K562 (cell line): ENCODE results near the gene YLPM1.

Experiments
- CBX1 ChIP-seq: sonication (generic); IDR thresholded peaks from 2 replicates; pipeline ENCODE4 v1.6.1; 2016; ENCODE audit warnings: antibody characterized with exemption, low read depth, mild to moderate bottlenecking
- CREBBP ChIP-seq: IDR thresholded peaks from one replicate; pipeline ENCODE4 v1.6.1; 2012; ENCODE audit warnings: low read depth, mild to moderate bottlenecking, control low read depth, inconsistent platforms, low read length
- EZH2 ChIP-seq: IDR thresholded peaks from 2 replicates; pipeline ENCODE4 v1.6.1; 2012; ENCODE audit warnings: low read depth, mild to moderate bottlenecking, inconsistent platforms, low read length, borderline replicate concordance
- FOS ChIP-seq: IDR thresholded peaks from 3 replicates; pipeline ENCODE4 v1.6.1; 2011; ENCODE audit not compliant: insufficient read length; ENCODE audit errors: extremely low read depth
- KLF6 ChIP-seq: fragments of 250-450 bp; sonication (Bioruptor Pico); IDR thresholded peaks from 2 replicates; pipeline ENCODE4 v1.4.0; 2020; ENCODE audit warnings: mild to moderate bottlenecking, moderate library complexity, borderline replicate concordance
- LARP7 ChIP-seq: fragments of 450-650 bp; IDR thresholded peaks from 2 replicates; pipeline ENCODE4 v1.6.1; 2016
- NFIC ChIP-seq: fragments of 450-650 bp; IDR thresholded peaks from 2 replicates; pipeline ENCODE4 v1.6.1; 2017; ENCODE audit warnings: mild to moderate bottlenecking, inconsistent platforms
- POLR2A ChIP-seq: fragments of 450-650 bp; conservative IDR thresholded peaks from 2 replicates; pipeline ENCODE4 v1.6.1; 2016
- RFX1 ChIP-seq: fragments of 450-650 bp; IDR thresholded peaks from 2 replicates; pipeline ENCODE4 v1.6.1; 2016; ENCODE audit warnings: mild to moderate bottlenecking, moderate library complexity
- SP1 ChIP-seq: sonication (generic); formaldehyde crosslinking; IDR thresholded peaks from 2 replicates; pipeline ENCODE4 v1.8.1; 2022; ENCODE audit warnings: mild to moderate bottlenecking, missing genetic modification reagents
- TCF7L2 ChIP-seq: fragments of 150-350 bp; IDR thresholded peaks from 2 replicates; pipeline ENCODE4 v1.6.1; 2016; ENCODE audit warnings: low read depth, mild to moderate bottlenecking, low read length, moderate library complexity
- ZNF224 ChIP-seq: sonication (generic); formaldehyde crosslinking; IDR thresholded peaks from 2 replicates; pipeline ENCODE4 v1.8.0; 2022; ENCODE audit warnings: mild to moderate bottlenecking, missing genetic modification reagents
- TF ChIP-seq, protein P1 (sequence below): fragments of 450-650 bp; IDR thresholded peaks from one replicate; pipeline ENCODE4 v1.6.1; 2018; ENCODE audit warnings: mild to moderate bottlenecking, moderate library complexity; ENCODE audit not compliant: partially characterized antibody

DNA sequence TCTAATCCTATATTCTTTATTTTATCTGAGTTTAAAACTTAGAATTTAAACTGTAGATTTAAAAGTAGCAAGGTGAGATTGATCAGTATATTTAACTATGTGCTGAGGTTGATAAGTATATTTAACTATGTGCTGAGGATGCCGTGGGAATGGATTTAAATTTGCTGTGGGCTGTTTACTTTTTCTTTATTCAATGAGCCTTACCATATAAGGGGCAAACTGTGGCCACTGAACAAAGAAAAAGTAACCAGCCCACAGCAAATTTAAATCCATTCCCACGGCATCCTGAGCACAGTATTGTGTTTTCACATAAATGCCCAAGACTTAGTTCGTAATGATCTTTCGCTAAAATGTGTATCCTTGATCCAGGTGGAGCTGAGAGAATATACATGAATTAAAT, 69.7 kb downstream of the YLPM1 start:
- TF ChIP-seq KLF6 (CRISPR knock-in tag) (no peak), LARP7 (no peak), RFX1 (no peak), TCF7L2 (no peak), CBX1 (no peak), POLR2A (no peak), EZH2 (no peak), FOS (no peak), SP1 (CRISPR knock-in tag) (no peak), NFIC (no peak), CREBBP (no peak), ZNF224 (CRISPR knock-in tag) (no peak)
- TF ChIP-seq, protein P1, sequence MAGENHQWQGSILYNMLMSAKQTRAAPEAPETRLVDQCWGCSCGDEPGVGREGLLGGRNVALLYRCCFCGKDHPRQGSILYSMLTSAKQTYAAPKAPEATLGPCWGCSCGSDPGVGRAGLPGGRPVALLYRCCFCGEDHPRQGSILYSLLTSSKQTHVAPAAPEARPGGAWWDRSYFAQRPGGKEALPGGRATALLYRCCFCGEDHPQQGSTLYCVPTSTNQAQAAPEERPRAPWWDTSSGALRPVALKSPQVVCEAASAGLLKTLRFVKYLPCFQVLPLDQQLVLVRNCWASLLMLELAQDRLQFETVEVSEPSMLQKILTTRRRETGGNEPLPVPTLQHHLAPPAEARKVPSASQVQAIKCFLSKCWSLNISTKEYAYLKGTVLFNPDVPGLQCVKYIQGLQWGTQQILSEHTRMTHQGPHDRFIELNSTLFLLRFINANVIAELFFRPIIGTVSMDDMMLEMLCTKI, result no peak
